K562 (cell line): ENCODE results near the gene ELOVL2. TPM values are rescaled to one million over a fixed set of nuclear protein-coding genes. Genes with fewer than 3 reads are reported as not detected.

Experiments used
- ATAC-seq: fragments of 200-7000 bp; cut with Tn5 transposase; 3 replicates; pipeline ENCODE4 v1.9.1; 2020; ENCODE audit warnings: moderate library complexity
- BruUV-seq: library from RNA; stranded (reverse); fragments of 400-500 nt; replicated peaks from 2 replicates; lab custom pipeline; 2021; lab: Mats Ljungman, UMichigan
- CTCF ChIA-PET: fragments of 300-600 bp; formaldehyde crosslinking; extraction: SDS; loops from one replicate; lab custom pipeline; 2021; ENCODE audit warnings: low intra/inter-chr PET ratio; lab: Yijun Ruan, JAX
- POLR2A ChIA-PET: fragments of 300-600, 350-650 bp; sonication (Branson Sonifier 250); formaldehyde crosslinking; extraction: SDS; loops from one replicate; lab custom pipeline; 2021; ENCODE audit warnings: antibody characterized with exemption, inconsistent platforms; lab: Yijun Ruan, JAX
- DNase-seq, 4 experiments: peaks; one replicate each; pipeline versions ENCODE4 v3.0.0 to v3.0.0-alpha.2; 2011 to 2018; ENCODE audit warnings: low spot score in 3 of 4, mixed read lengths in 3 of 4; ENCODE audit errors: extremely low read depth in 1 of 4
- FAIRE-seq: peaks from 2 replicates; lab custom pipeline; 2011; peaks lifted over from hg19 to GRCh38; lab: Jason Lieb, UNC
- H2AFZ ChIP-seq: 2 replicates; pipeline ENCODE4 v1.6.0; 2011; ENCODE audit warnings: low read depth, low read length, control low read depth, inconsistent platforms
- H3K27ac ChIP-seq: fragments of 200-600 bp; 3 replicates; pipeline ENCODE4 v1.8.0; 2011; ENCODE audit warnings: low read depth, mild to moderate bottlenecking, control low read depth, inconsistent platforms, low read length, moderate library complexity, mixed read lengths; ENCODE audit errors: extremely low read depth
- H3K27me3 ChIP-seq, 2 experiments: fragments of 300-600 bp in 1 of 2; 2 replicates in 1 of 2; 3 replicates in 1 of 2; pipeline versions ENCODE4 v1.6.0 to v1.8.0; 2011; ENCODE audit warnings: inconsistent platforms in 2 of 2, low read length in 2 of 2, mild to moderate bottlenecking in 1 of 2, mixed read lengths in 1 of 2, moderate library complexity in 1 of 2; ENCODE audit not compliant: control insufficient read depth in 2 of 2, insufficient read depth in 2 of 2
- H3K36me3 ChIP-seq: fragments of 300-600 bp; 3 replicates; pipeline ENCODE4 v1.8.0; 2011; ENCODE audit warnings: mild to moderate bottlenecking, low read length, inconsistent platforms; ENCODE audit not compliant: control insufficient read depth, insufficient read depth
- H3K4me1 ChIP-seq, 2 experiments: fragments of 200-600 bp in 1 of 2; replicated peaks in 1 of 2; 2 replicates in 1 of 2; 3 replicates in 1 of 2; pipeline versions ENCODE4 v1.5.1 to v1.8.0; 2011; ENCODE audit warnings: inconsistent platforms in 2 of 2, low read length in 2 of 2, mild to moderate bottlenecking in 1 of 2, mixed read lengths in 1 of 2, moderate library complexity in 1 of 2; ENCODE audit not compliant: control insufficient read depth in 2 of 2, insufficient read depth in 2 of 2
- H3K4me2 ChIP-seq: 2 replicates; pipeline ENCODE4 v1.6.1; 2011; ENCODE audit warnings: low read length, control low read depth, inconsistent platforms, mixed read lengths; ENCODE audit not compliant: insufficient read depth
- H3K4me3 ChIP-seq: fragments of 200-600 bp; sonication (generic), shearing (Covaris generic); 2 replicates; pipeline ENCODE4 v1.5.1; 2016; ENCODE audit warnings: control low read depth, inconsistent platforms
- H3K79me2 ChIP-seq: fragments of 200-600 bp; 3 replicates; pipeline ENCODE4 v1.8.0; 2011; ENCODE audit warnings: low read length, inconsistent platforms; ENCODE audit not compliant: control insufficient read depth, insufficient read depth
- H3K9ac ChIP-seq, 2 experiments: 2 replicates each; pipeline versions ENCODE4 v1.6.0 to v1.6.1; 2011; ENCODE audit warnings: low read depth in 2 of 2, low read length in 2 of 2, control low read depth in 1 of 2, inconsistent platforms in 1 of 2, mild to moderate bottlenecking in 1 of 2, mixed read lengths in 1 of 2; ENCODE audit not compliant: insufficient read depth in 1 of 2
- H3K9me1 ChIP-seq: one replicate; pipeline ENCODE4 v1.6.0; 2011; ENCODE audit warnings: inconsistent platforms, mild to moderate bottlenecking, low read length, moderate library complexity; ENCODE audit not compliant: control insufficient read depth, insufficient read depth
- H3K9me3 ChIP-seq: replicated peaks from 2 replicates; pipeline ENCODE4 v1.5.1; 2011; ENCODE audit warnings: low read depth, low read length, inconsistent platforms; ENCODE audit not compliant: control insufficient read depth, insufficient read depth
- H4K20me1 ChIP-seq: replicated peaks from 2 replicates; pipeline ENCODE4 v1.6.1; 2011; ENCODE audit warnings: low read length, inconsistent platforms, mixed read lengths; ENCODE audit not compliant: control insufficient read depth, insufficient read depth
- CCNT2 ChIP-seq: IDR thresholded peaks from 2 replicates; pipeline ENCODE4 v1.6.1; 2011; ENCODE audit warnings: borderline replicate concordance, low read depth, mild to moderate bottlenecking, moderate library complexity, mixed read lengths, low read length; ENCODE audit not compliant: insufficient read length; ENCODE audit errors: extremely low read depth
- EHMT2 ChIP-seq: fragments of 450-650 bp; IDR thresholded peaks from 2 replicates; pipeline ENCODE4 v1.6.1; 2018; ENCODE audit warnings: antibody characterized with exemption
- ELF4 ChIP-seq: fragments of 450-650 bp; formaldehyde crosslinking; IDR thresholded peaks from 2 replicates; pipeline ENCODE4 v1.4.0; 2022; ENCODE audit warnings: missing genetic modification characterization
- IRF9 ChIP-seq: fragments of 450-650 bp; IDR thresholded peaks from 2 replicates; pipeline ENCODE4 v1.6.1; 2016; ENCODE audit warnings: missing biosample characterization, missing genetic modification characterization
- MCM3 ChIP-seq: fragments of 450-650 bp; IDR thresholded peaks from 2 replicates; pipeline ENCODE4 v1.6.1; 2016
- OTX1 ChIP-seq: fragments of 450-650 bp; formaldehyde crosslinking; IDR thresholded peaks from 2 replicates; pipeline ENCODE4 v1.4.0; 2022; ENCODE audit warnings: mild to moderate bottlenecking
- RFX5 ChIP-seq: IDR thresholded peaks from 2 replicates; pipeline ENCODE4 v1.6.1; 2011; ENCODE audit warnings: low read depth, mild to moderate bottlenecking, improper control_type of control experiment, low read length
- THRB ChIP-seq: fragments of 450-650 bp; formaldehyde crosslinking; conservative IDR thresholded peaks from 2 replicates; pipeline ENCODE4 v1.4.0; 2022; ENCODE audit warnings: mild to moderate bottlenecking, missing genetic modification characterization
- ZEB2 ChIP-seq: fragments of 450-650 bp; IDR thresholded peaks from 2 replicates; pipeline ENCODE4 v1.6.1; 2016
- ZNF316 ChIP-seq: fragments of 450-650 bp; IDR thresholded peaks from 2 replicates; pipeline ENCODE4 v1.6.1; 2016
- ZNF511 ChIP-seq: sonication (generic); formaldehyde crosslinking; IDR thresholded peaks from 2 replicates; pipeline ENCODE4 v1.8.0; 2022; ENCODE audit warnings: mild to moderate bottlenecking, missing genetic modification reagents
- ZNF512 ChIP-seq: IDR thresholded peaks from 2 replicates; pipeline ENCODE4 v1.6.1; 2016; ENCODE audit warnings: missing genetic modification characterization, missing compliant biosample characterization
- WGBS: fragments of 100-300 bp; shearing (Covaris generic); methylation state at CpG from one replicate; pipeline ENCODE4 v1.1.6; 2016; ENCODE audit warnings: low coverage, mixed read lengths; ENCODE audit not compliant: insufficient coverage; ENCODE audit errors: missing lambda C conversion rate; 5-methylcytosine and 5-hydroxymethylcytosine counted together
- in situ Hi-C: fragments of 300-500 bp; cut with MboI; formaldehyde crosslinking; loops from 4 replicates; pipeline ENCODE4 v1.15.0; 2018; ENCODE audit warnings: inconsistent platforms, mixed read lengths
- intact Hi-C: fragments of 100-400 bp; cut with micrococcal nuclease; formaldehyde crosslinking; loops from 2 replicates; pipeline ENCODE4 v1.14.2; 2022
- polyA plus RNA-seq, 8 experiments: library from polyadenylated mRNA; depleted of rRNA in 4 of 8; stranded (reverse) in 5 of 8; unstranded in 3 of 8; fragments of >200 nt; fragmentation: Nextera tagmentation in 2 of 8; fragmentation: Illumina TruSeq in 1 of 8; extraction: Ambion mirVana in 2 of 8; extraction: Trizol in 1 of 8; gene quantifications; 2 replicates each; pipeline versions ENCODE4 v1.2.1 to v1.2.3, GENCODE V29; 2011 to 2014; ENCODE audit warnings: inconsistent platforms in 1 of 8, missing spikeins in 1 of 8
- total RNA-seq, 7 experiments: library from RNA; depleted of rRNA in 6 of 7; stranded (reverse); fragments of >200 nt in 6 of 7; fragmentation: Illumina TruSeq in 2 of 7; extraction: Trizol in 2 of 7; gene quantifications; 2 replicates each; pipeline versions ENCODE4 v1.2.1 to v1.2.3, GENCODE V29; 2011 to 2021; ENCODE audit warnings: low replicate concordance in 1 of 7

Gene ELOVL2
- total and polyA plus RNA-seq, 9 of the 15 experiments (the other 6 are each of a cell fraction or from before 2014, with no cell fraction given), result 0.05 to 0.96 (median 0.31) TPM

GRCh38 chr6:11036977-11037430 is 7.1 kb downstream of the ELOVL2 start:
- Histone ChIP-seq H3K27ac (no peak overlapping the region), H4K20me1 (no peaks in the 10 kb centered on the region), H3K79me2 (no peaks in the 10 kb centered on the region), H3K4me2 (no peak overlapping the region), H2AFZ (no peak overlapping the region), H3K27me3 (peaks cover 7 to 23% of the 10 kb centered on the region in 2 experiments; a peak in 4 of 5 replicates), H3K4me3 (no peak overlapping the region), H3K9ac (no peak overlapping the region), H3K36me3 (no peaks in the 10 kb centered on the region), H3K9me1 (no peaks in the 10 kb centered on the region), H3K4me1 (no peaks in the 10 kb centered on the region), H3K9me3 (no peaks in the 10 kb centered on the region)
- ChIA-PET POLR2A (interaction anchor here (0.7 to 1.2 kb wide), 2 partner anchors 11 to 83 kb away, joined by 3 read pairs; no protein-coding TSS in a partner anchor), CTCF (no interaction called here)
- ATAC-seq (no peak), FAIRE-seq (peak; percentile 48), DNase-seq (no peak)
- intact Hi-C loops (no loop called here), in situ Hi-C loops (no loop called here)
- BruUV-seq, result no TSS peak
- peak; percentile 71 for TF ChIP-seq ZNF512 (tag)
- no peak for TF ChIP-seq RFX5
- 0 out of 2 replicates have a peak, but pooled peaks have one; percentile 55 for TF ChIP-seq OTX1 (CRISPR knock-in tag)
- TF ChIP-seq ZEB2, result no peak
- TF ChIP-seq ZNF511 (CRISPR knock-in tag), result no peak
- no peak for TF ChIP-seq IRF9 (tag)
- TF ChIP-seq MCM3, result peak; percentile 34; the same call in 1 of the 2 replicates
- TF ChIP-seq CCNT2, result no peak
- TF ChIP-seq ZNF316, result peak; percentile 28; the same call in 1 of the 2 replicates
- TF ChIP-seq EHMT2, result 0 out of 2 replicates have a peak, but pooled peaks have one; percentile 16
- TF ChIP-seq ELF4 (CRISPR knock-in tag), result 0 out of 2 replicates have a peak, but pooled peaks have one; percentile 46
- TF ChIP-seq THRB (CRISPR knock-in tag), result 0 out of 2 replicates have a peak, but pooled peaks have one; percentile 16
- 2% methylated on average over 2 of the region's 2 CpGs for WGBS
